C4-2B (cell line): Measurements from ENCODE around the gene VAMP7.

Experiments
- H3K27ac ChIP-seq: fragments of 450-650 bp; 2 replicates; pipeline ENCODE4 v1.5.1; 2017
- CTCF ChIP-seq: fragments of 450-650 bp; conservative IDR thresholded peaks from 2 replicates; pipeline ENCODE4 v1.5.1; 2017; ENCODE audit warnings: mild to moderate bottlenecking
- ZFX ChIP-seq: fragments of 450-650 bp; IDR thresholded peaks from 2 replicates; pipeline ENCODE4 v1.6.1; 2017

VAMP7 gene

GRCh38 chrX:155956649-155957048, 75.5 kb downstream of the VAMP7 start:
- H3K27ac ChIP-seq = no peak overlapping the region
- no peak for TF ChIP-seq CTCF
- TF ChIP-seq ZFX = no peak

DNA sequence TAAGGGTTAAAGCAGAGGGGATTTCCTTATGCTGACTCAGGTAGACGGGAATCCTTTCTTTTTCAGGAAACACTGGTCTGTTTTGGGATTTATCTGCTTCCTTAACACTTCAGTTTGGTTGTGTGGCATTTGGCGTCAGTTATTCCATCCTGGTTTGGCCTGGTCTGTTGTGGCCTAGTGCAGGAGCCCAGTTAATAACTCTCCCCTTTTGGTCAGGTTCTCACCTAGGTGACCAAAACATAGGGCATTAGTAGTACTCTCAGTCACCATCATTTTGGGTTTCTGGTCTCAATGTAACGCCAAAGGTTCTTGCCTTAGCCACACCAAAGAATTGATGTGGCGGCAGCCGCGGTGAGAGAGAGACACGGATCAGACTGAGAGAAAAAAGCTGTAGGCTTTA, 76.7 kb downstream of the VAMP7 start:
- no peak for TF ChIP-seq ZFX
- no peak for TF ChIP-seq CTCF
- 0 out of 2 replicates have a peak overlapping the region, but pooled peaks have one; percentile 34 for H3K27ac ChIP-seq

DNA sequence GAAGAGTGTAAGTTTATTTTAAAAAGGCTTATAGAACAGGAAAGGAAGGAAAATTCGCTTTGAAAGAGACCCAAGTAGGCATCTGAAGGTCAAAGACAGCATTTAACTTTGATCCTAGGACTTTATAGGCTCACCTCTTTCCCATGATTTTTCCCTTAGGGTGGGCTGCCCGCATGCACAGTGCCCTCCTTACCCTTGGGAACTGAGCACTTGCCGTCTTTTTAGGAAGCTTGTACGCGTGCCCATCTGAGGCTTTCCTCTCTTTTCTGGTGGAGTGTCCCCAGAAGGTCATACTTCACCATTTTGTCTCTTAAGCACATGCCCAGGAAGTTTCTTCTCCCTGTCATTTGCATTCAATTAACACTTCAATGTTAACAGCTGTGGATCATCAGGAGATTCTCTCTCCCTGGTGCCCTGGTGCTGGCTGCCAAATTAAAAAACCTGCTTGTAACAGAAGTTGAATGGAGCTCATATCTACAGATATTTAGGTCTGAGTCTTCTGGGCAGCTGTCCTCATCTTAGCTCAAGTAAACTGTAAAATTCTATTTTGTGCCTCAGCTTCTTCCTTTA, 78.0 kb downstream of the VAMP7 start:
- H3K27ac ChIP-seq = no peak overlapping the region
- TF ChIP-seq ZFX = no peak
- TF ChIP-seq CTCF = no peak

DNA sequence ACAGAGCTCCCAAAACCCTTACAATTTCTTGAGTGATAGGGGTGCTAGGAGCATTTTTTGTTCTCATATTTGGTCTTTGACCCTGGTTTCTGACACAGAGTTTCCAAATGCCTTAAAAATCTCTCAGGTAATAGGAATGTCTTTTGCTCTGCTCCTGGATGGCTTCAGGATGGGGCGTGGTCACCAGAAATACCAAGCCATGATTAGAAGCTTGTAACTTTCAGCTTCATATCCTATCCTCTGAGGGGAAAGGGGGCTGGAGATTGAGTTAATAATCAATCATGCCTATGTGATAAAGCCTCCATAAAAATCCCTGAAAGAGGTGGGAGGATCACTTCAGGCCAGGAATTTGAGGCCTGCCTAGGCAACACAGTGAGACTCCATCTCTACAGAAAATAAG, 81.8 kb downstream of the VAMP7 start:
- TF ChIP-seq CTCF = no peak
- no peak for TF ChIP-seq ZFX
- H3K27ac ChIP-seq = no peak overlapping the region

DNA sequence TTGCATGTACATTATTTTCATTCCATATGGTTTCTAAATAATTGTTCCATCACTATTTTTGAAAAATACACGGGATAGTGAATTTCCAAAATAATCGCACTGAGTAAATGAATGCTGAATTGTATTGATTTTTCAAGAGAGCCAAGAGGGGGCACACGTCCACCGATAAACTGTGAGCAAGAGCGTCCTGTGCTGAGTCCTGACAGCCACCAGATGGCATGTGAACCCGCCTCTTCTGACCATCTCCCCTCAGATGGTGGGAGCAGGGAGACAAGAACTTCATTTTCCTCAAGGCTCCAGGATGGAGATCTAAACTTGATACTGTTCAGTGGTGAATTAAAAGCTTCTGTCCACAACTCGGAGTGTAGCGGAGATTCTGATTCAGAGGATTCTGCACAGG, 85.7 kb downstream of the VAMP7 start:
- TF ChIP-seq ZFX (no peak), CTCF (peak; percentile 65)
- no peak overlapping the region for H3K27ac ChIP-seq

DNA sequence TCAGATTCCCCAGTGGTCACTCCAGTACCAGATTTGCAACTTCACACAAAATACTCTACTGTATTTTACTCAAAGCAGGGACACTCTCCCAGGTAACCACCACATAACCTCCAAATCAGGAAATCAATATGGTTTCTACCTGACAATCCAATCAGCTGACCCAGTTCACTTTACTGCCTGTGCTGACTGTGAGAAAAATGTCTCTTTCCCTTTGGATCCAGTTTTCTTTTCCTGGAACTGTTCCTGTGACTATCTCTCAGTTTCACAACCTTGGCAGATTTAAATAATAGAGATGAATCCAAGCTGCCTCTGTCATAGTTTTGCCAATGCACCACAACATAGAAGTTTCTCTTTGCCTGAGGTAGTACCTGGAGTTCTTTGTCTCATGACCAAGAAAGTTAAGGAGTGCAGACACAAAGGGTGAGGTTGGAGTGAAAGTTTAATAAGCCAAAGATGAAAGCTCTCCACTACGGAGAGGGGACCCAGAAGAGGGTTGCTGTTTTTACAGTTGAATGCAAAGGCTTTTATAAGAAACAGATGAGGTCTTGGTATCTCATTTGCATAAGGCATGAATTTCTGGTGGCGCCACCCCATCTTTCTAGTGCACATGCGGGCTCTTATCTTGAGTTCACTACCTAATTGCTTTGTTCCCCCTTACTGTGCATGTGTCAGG, 86.6 kb downstream of the VAMP7 start:
- H3K27ac ChIP-seq = no peak overlapping the region
- TF ChIP-seq ZFX (no peak), CTCF (no peak)

- H3K27ac ChIP-seq = no peak overlapping the region
- TF ChIP-seq ZFX (no peak), CTCF (no peak)
Observed at GRCh38 chrX:155968326-155968661, 87.1 kb downstream of the VAMP7 start.
